Myocyte (in vitro differentiated cells): ENCODE results near the gene SV2B. TPM values are rescaled to one million over a fixed set of nuclear protein-coding genes. Genes with fewer than 3 reads are reported as not detected.

ENCODE experiments used
- DNase-seq: peaks from one replicate; pipeline ENCODE4 v3.0.0-alpha.2; 2012; ENCODE audit warnings: low read depth
- total RNA-seq: library from RNA; depleted of rRNA; stranded (reverse); fragments of >200 nt; gene quantifications from 2 replicates; pipeline ENCODE4 v1.2.3, GENCODE V29; 2014

The SV2B gene
- total RNA-seq, 1 donor from 2014 or later = not detected

DNA sequence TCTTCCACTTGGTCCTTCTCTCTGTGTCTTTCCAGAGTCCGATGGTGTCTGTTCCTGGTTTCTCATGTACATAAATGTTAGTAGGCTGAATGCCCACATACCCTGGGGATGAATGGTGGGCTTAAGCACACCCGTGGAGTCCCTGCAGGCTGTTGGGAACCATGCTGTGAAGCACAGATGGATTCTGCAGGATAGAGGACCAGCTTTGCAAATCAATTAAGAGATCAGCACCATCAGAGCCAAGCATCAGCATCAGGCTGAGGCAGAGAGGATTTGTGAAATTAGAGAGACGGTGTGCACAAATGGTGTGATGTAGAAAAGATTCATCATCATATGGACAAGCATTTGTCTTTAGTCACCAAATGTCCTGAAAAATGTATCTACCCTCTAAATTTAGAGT lies 127.1 kb downstream of the SV2B start:
- no peak for DNase-seq

DNA sequence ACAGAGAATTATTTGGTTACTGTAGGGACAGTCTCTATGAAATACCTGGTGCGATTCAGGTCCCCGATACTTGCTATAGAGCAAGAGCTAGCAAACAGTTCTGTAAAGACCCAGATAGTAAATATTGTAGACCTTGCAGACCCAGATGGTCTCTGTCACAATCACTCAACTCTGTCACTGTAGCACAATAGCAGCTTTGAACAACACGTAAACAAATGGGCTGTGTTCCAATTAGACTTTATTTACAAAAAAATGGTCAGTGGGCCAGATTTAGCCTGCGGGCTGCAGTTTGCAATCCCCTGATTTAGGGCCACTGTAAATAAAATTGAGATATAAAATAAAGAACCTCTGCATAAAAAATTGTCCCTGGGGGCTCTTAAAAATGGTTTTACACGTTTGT lies 127.7 kb downstream of the SV2B start:
- DNase-seq = no peak

DNA sequence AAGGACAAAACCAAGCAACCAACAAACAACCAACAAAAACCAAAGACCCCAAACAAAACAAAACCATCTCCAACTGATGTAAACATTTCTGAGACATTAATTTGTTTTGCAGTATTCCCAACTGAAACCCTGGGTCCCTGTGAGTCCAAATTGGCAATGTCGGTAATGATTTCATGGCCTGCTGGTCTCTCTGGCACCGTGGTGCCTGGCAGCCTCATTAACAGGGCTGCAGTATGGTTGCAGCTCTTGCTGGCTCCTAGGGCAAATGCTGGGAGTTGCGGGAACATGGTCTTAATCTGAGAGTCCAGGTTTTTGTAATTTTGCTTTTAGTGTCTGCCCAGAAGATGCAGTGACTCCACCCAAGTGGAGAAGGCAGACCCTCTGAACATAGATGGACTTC lies 128.3 kb downstream of the SV2B start:
- DNase-seq = no peak

DNA sequence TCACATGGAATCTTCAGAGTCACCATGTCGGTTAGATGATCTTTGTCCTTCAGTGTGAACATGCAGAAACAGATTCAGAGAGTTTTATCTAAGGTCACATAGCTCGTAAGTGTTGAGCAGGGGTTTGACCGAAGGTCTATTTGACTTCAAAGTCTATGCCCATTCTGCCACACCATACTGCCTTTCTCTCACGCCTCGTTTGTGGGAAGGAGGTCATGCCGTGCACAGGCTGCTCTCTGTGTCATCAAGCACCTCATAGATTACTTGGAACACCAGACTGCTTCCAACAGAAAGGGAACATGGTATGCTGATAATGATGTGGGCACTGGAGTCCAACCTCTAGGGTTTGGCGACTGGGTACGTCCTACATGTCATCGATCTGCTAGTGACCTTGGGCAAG lies 128.8 kb downstream of the SV2B start:
- no peak for DNase-seq

DNA sequence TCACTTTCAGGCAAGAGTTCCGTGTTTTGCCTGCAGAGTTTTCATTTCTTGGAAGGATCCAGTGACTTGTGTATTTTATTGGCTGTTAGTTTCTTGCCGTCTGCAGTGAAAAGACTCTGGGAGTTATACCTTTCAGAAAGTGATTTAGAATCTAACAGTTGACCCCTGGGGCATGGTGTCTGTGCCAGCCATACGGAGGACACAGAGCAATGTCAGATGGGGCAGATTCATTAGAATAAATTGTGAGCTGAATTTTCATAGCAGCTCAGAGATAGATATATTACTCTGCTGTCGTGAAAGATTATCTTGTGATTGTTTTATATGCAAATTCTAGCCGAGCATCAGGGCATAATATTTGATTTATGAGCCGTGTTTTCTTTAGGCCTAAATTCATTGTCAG lies 131.6 kb downstream of the SV2B start:
- no peak for DNase-seq

DNA sequence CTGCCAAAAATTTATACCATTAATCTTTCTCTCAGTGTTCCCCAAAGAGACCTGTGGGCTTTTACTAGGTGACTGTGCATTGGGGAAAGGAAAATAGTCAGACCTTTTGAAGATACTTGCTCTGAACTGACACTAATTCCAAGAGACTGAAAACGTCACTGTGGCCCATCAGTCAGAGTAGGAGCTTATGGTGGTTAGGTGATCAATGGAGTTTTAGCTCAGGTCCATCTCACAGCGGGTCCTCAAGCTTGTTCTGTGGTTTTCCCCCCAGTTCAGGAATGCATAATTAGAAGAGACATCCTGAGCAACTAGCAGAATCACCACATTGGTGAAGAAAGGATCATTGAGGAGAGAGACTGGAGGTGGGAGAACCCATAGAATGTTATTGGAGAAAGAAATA lies 134.7 kb downstream of the SV2B start:
- DNase-seq = no peak

DNA sequence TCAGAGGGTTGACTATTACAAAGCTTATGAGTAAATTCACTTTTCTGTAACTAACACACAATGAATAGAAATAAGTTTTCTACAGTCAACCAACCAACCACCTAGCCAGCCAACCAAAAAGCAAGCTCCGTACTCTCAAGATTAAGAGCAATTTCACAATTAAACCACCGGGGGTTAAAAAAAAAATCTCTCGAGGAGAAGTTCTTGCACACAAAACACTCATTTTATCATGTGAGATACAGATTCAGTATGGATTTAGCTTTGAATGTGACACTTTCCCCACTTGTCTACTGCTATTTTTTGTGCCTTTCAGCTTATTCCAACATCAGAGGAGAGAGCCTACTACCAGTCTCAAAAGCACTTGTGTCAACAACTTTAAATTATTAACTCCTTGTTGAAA lies 135.3 kb downstream of the SV2B start:
- no peak for DNase-seq

- DNase-seq = no peak
Measured at GRCh38 chr15:91237445-91237844, 137.4 kb downstream of the SV2B start.

- DNase-seq = no peak
Measured at GRCh38 chr15:91238644-91239425, 138.8 kb downstream of the SV2B start.

GRCh38 chr15:91243826-91244225 lies 143.8 kb downstream of the SV2B start:
- no peak for DNase-seq

DNA sequence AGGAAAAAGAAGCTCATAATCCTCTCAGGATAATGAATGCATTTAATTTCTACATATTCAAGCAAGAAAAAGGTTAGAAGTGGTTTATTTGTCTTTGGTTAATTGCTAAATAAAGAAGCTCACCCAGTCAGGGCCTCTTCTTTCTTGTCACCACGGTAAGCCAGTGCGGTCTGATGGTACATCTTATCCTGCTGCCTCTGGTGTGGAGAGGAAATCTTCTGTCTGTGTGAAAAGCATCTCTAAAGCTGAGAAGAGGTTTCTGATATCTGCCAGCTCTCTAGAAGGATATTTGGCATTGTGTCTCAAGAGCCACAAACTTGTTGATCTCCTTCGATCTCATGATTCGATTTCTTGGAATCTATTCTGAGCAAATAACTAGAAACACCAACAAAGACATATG lies 144.9 kb downstream of the SV2B start:
- DNase-seq = no peak

- DNase-seq = no peak
Measured at GRCh38 chr15:91246998-91247397, 146.9 kb downstream of the SV2B start.

- no peak for DNase-seq
Measured at GRCh38 chr15:91249591-91249990, 149.5 kb downstream of the SV2B start.

- no peak for DNase-seq
Measured at GRCh38 chr15:91252322-91252721, 152.3 kb downstream of the SV2B start.

GRCh38 chr15:91252756-91253155 lies 152.7 kb downstream of the SV2B start:
- DNase-seq = no peak

GRCh38 chr15:91253605-91254004 lies 153.5 kb downstream of the SV2B start:
- DNase-seq = no peak

DNA sequence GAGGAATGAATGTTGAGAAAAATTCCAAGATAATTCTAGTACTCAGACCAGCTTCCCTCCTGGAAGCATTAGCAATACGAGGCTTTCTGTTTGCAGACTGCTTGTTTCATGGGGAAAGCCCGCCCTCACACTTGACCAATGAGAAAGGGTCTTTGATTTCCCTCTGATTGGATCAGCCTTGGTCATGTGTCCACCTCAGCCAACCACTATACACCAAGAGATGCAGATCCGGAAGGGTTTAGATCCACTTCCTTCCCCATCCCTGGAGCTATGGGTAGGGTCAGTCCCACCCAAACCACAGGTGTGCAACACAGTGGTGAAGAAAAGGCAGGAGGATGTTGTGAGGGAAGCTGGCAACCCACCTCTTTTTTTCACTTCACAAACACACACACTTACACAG lies 154.7 kb downstream of the SV2B start:
- DNase-seq = no peak

DNA sequence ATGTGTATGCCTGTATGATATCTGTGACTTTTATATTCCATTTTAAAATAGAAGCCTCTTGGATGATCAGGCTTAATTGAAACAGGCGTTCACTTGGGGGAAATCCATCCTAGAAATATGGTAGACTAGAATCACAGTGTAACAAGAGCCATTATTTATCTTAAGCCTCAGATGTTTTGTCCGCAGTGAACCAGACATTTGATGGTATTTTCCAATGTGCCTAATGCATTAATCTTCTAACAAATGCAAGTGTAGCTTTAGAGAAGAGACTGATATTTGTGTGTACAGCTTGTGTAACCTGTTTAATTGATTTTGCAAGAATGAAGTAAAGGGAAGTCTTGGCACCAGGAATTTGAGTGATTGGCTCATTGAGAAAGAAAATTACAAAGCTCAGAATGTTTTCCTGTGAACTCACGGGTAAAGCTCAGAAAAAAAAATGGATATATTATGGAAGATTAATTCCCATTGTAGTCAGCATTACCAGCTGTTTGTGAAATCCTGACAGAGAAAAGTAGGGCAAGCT lies 155.7 kb downstream of the SV2B start:
- DNase-seq = no peak

DNA sequence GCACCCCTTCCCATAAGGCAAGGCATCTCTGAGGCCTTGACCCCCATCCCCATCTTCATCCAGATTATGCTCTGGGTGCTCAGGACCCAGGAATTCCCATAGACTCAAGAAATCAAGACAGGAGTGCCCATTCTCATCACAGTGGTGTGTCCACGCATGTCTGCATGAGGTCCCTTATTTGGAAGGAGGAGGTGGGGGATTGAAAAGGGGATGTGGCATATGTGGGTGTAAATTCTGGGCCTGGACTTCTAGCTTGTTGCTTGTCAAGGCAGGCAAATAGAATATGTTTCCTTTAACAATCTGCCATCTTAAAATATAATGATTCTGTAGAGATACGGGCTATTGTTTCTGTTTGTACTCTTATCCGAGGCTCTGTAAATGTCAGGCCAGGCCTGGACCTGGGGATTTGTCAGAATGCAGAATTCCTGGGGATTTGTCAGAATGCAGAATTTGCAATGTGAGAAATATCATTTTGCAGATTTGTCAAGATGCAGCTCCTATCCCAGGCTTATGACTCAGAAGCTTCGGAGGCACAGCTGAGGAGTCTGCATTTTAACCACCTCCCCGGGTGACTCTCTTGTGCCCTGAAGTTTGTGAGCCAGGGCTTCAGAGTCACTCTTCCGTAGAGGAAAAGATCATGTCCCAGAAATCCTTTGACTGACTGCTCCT lies 157.8 kb downstream of the SV2B start:
- DNase-seq = no peak

- DNase-seq = no peak
Measured at GRCh38 chr15:91258415-91258759, 158.3 kb downstream of the SV2B start.

DNA sequence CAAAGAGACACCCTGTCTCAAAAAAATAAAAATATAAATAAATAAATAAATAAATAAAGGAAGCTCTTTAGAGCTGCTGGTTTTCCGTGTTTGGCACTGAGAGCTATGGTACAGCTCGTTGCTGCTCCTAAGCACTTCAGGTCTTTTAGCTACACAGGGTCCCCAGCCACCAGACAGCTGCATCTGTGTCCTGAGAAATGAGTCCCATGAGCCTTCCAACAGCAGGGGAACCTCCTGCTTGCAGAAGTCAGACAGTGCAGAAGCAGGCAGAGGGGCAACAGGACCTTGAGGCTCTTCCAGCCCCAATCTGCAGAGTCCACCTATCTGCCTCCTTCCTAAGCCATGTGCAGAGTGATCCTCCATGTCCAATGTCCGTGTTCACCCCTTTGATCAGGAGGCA lies 159.0 kb downstream of the SV2B start:
- no peak for DNase-seq

GRCh38 chr15:91261345-91261744 lies 161.3 kb downstream of the SV2B start:
- DNase-seq = no peak
